Measurements from ENCODE around the gene CPVL. TPM values are rescaled to one million over a fixed set of nuclear protein-coding genes. Genes with fewer than 3 reads are reported as not detected.
A peak's percentile ranks its signal among the peaks of the same experiment; 100 is the strongest.

CPVL gene
- total RNA-seq, 4 donors from 2014 or later = 25.1 to 58.6 (median 38.6) TPM

DNA sequence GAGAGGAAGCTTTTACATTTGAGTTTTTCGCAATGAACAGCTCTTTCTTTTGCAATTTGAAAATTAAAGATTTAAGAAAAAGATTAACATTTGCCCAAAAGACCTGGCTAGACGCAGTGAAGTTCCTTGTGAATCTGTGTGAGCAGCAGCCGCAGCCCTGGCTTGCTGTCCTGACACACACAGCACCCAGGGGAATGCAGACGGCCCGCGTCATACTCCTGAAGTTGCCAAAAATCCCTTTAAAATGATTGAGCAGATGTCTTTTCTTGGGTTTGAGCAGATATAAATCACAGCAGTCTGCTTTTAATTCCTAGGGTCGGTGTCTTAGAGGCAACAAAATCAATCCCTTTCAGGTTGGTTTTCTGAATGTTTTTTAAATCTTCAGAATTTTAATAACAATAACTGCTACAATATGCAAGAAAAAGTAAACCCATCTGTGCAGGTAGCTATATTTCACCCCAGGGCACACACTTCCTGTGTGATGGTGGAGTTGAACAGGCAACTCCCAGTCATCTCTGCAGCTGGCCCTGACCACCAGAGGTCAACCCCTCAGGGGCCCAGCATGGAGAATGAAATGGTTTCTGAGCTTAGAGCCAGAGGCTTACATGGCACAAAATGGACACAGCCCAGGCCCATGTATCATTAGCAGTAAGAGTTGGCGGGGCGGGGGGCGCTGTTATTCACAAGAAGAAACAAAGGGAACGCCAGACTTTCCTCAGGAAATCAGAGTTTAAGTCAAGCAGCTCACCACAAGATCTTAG is 156.0 kb downstream of the CPVL start:
- no peak for DNase-seq (ENCODE audit: low spot score)
- TF ChIP-seq, protein P1, sequence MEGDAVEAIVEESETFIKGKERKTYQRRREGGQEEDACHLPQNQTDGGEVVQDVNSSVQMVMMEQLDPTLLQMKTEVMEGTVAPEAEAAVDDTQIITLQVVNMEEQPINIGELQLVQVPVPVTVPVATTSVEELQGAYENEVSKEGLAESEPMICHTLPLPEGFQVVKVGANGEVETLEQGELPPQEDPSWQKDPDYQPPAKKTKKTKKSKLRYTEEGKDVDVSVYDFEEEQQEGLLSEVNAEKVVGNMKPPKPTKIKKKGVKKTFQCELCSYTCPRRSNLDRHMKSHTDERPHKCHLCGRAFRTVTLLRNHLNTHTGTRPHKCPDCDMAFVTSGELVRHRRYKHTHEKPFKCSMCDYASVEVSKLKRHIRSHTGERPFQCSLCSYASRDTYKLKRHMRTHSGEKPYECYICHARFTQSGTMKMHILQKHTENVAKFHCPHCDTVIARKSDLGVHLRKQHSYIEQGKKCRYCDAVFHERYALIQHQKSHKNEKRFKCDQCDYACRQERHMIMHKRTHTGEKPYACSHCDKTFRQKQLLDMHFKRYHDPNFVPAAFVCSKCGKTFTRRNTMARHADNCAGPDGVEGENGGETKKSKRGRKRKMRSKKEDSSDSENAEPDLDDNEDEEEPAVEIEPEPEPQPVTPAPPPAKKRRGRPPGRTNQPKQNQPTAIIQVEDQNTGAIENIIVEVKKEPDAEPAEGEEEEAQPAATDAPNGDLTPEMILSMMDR (IDR thresholded peaks at IDR 0.05) = no peak
- no peak for ATAC-seq (ENCODE audit: low FRiP score)

DNA sequence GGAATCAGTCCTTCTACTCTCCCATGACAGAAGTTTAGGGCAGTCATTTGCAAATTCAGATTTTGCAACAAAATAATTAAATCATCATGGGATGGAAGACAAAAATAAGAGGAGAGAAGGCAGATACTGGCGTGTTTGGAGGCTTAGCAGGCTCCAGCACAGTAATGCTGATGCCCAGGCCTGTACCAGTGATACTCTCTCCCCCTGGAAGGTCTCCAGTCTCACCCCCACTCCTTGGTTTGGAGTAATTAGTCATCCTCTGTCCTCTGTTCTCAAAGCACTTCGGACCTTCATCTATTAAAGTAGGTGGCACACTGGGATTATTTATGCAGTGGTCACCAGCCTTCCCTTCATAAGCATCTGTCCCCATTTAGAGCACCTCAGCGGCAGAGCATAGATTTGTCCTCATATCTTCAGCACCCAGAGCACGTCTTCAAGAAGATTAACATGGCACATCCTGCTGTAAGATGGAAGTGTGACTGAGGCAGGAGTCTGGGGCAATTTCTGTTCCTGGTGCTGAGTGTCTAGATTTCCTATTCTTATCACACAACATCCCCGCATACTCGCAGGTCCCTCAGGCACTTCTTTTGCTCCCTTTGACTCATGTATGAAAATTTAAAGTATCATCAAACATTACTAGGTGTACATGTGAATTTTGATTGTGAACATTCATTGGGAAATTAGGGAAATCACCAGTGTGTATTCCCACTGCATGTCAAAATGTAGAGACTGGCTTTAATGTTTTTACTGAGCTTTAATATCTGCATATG is 156.9 kb downstream of the CPVL start:
- TF ChIP-seq, protein P1 (IDR thresholded peaks at IDR 0.05) = no peak
- DNase-seq (ENCODE audit: low spot score) = no peak
- ATAC-seq (ENCODE audit: low FRiP score) = no peak

DNA sequence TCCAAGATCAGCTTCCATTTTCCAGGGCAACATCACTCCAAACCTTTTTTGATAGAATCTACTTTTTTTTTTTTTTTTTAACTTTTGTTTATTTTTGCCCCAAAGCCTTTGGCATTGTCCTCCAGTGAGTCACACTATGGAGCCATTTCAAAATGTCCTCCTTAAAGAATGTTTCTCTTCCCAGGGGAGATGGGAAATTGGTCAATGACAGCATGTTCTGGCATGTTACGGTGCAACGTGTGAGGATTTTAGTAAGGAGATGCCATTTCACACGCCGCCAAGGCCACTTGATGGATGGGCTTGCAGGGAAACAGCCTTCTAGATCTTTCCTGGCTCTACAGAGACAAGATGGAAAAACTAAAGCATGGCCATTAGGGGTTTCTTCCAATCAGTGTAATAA is 157.5 kb downstream of the CPVL start:
- DNase-seq (ENCODE audit: low spot score) = no peak
- ATAC-seq (ENCODE audit: low FRiP score) = peak; percentile 22
- TF ChIP-seq, protein P1 (IDR thresholded peaks at IDR 0.05) = no peak

DNA sequence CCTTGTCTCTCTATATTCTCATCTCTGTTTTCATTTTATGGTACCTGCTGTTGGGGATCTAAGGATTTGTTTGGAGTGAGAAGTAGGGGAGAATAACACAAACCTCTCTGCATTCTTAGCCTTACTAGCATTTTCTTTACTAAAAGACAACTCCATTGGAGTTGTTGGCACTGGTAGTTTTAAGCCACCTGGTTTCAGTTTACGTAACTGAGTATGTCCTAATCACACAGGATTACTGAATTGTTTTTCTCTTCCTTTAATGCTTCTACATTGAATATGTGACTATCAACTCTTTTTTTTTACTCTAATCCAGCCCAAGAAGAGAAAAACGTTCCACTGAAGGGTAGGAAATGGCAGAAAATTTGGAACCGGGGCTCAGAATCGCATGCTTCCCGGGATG is 158.2 kb downstream of the CPVL start:
- TF ChIP-seq, protein P1 (IDR thresholded peaks at IDR 0.05) = no peak
- ATAC-seq (ENCODE audit: low FRiP score) (no peak), DNase-seq (ENCODE audit: low spot score) (no peak)

DNA sequence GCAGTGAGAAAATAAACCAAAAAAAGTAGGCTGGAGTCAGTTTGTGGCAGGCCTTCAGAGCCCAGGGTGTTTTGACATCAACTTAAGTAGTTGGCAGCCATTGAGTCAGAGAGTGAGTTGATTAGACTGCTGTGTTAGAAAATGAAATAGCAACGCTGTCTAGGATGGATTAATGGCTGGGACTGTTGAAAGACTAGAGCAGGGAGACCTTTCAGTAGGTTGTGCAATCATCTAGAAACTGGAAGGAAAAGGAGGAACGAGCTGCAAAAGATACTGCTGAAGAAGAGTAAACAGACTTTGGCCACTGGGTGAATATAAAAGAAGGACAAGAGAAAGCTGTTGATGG is 159.6 kb downstream of the CPVL start:
- DNase-seq (ENCODE audit: low spot score) (no peak), ATAC-seq (ENCODE audit: low FRiP score) (peak; percentile 97)
- TF ChIP-seq, protein P1 (IDR thresholded peaks at IDR 0.05) = no peak

DNA sequence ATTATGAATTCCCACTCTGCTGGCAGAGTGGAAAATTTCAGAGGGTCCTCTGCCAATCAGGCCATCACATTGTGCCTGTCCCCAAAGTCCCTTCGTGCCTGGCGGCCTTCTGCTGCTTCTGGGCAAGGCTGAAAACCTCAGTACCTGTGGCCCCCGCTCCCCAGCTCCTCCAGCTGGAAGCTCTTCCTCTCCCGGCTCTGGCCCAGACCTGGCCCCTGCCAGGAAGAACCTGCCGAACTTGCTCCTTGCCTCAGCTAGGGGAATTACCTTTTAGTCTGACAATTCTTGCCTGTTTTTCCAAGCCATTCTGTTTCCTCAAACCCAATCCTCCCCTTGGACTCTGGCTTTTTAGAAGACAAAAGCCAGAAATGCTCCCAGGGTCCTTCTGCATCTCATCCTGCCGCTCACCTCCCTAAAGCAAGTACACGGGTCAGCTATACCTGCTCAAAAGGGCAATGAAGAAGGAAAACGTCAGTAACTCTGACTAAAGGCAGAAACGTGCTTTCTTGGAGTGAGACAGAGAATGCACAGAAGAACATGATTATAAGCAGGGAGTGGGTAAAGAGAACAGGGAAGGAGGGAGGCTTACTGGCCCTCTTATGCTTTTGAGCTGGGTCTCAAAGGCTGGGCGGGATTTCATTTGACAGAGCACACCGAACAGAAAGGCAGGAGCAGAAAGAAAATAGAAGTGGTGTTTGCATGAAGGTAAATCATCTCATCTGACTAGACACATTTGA is 160.1 kb downstream of the CPVL start:
- ATAC-seq (ENCODE audit: low FRiP score) = peak; percentile 41
- TF ChIP-seq, protein P1 (IDR thresholded peaks at IDR 0.05) = no peak
- DNase-seq (ENCODE audit: low spot score) = no peak
